SKM-1 (cell line): ENCODE data around the gene AFF2.
"Not testable (repeated sequence)": the region's sequence is repeated elsewhere in the genome, so short reads cannot be mapped to it uniquely, and the experiment has no call there.

Source experiments
- DNase-seq: peaks from one replicate; lab custom pipeline; 2025; ENCODE audit not compliant: unreplicated experiment; lab: John Stamatoyannopoulos, UW

The AFF2 gene

DNA sequence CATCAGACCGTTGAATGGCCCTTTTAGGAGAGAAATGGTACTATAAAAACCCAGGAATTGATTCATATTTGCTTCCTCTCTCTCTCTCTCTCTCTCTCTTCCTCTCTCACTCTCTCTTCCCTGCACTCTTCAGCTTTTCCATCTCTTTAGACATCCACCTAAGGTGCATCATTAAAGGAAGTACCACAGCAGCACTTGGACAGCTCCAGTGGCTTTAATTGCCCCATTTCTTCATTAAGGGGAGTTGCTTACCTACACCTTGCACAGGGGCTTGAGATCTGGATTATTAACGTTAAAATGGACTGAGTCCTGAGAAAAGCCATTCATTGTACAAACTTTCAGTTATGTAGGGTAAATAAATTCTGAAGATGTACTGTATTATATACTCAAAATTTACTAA lies 323.6 kb downstream of the AFF2 start:
- DNase-seq: no peak

DNA sequence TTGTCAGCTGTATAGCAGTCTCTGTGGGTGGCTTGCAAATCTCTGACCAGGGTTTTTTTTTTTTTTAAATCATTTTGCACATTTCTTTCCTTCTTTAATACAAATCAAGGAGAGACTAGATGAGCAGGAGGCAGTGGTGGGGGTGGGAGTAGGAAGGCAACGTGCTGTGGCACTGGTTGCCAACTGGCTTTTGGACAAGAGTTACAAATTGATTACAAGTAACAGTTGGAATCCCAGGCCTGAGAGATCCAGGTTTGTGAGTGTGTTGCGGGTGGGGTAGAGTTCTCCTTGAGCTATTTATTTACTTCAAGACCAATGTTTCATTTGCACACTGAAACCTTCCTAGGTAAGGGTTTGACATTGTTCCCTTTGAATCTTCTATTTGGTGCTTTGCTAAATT lies 325.3 kb downstream of the AFF2 start:
- DNase-seq: no peak

DNA sequence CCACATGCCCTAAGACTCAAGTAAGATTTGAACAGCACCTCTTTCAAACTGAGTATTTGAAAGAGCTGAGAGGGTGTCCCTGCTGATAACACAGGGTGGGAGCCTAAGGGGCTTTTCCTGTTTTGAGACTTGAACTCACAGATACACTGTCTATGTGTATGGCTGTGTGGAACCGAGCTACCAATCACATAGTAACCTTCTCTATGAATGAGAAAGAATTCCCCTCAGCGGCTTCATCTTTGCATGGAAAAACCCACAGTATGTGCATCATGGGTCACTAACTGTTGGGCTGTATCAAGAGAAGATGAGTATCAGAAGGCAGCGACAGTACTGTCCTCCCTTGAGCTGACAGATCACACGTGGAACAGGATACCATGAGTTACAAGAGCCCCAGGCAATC lies 336.3 kb downstream of the AFF2 start:
- no peak for DNase-seq

DNA sequence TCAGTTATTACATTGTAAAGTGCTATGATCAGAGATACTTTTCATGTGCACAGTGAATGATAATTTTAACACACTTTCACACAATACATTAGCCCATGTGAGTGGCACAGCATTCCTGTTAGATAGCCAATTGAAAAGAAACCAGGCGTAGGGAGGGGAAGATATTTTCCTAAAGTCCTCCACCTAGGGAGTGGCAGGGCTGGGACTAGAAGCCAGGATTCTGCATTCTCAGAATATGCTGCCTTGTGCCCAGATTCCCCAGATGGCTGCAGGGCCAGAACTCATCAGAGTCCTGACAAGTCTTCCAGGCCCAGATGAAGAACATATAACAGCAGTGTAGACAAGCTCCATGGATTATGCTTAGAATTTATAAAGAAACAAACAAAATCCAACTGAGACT lies 350.2 kb downstream of the AFF2 start:
- DNase-seq: no peak

DNA sequence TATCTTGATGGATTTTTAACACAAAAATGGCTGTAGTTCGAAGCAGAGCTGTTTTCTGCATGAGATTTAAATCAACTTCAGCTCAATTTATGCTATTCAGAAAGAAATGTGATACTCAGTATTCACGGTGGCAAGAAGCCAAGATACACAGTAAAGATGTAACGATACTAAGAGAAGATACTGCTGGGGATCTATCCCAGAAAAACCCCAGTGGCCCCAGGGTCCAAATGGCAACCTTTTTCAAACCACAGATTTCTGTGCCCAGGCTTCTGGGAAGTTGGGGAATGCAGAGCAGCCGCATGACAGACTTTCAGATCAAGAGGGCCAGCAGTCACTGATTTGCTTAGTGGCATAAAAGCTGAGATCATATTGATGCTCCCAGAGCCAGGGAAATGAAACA lies 353.9 kb downstream of the AFF2 start:
- DNase-seq: no peak

DNA sequence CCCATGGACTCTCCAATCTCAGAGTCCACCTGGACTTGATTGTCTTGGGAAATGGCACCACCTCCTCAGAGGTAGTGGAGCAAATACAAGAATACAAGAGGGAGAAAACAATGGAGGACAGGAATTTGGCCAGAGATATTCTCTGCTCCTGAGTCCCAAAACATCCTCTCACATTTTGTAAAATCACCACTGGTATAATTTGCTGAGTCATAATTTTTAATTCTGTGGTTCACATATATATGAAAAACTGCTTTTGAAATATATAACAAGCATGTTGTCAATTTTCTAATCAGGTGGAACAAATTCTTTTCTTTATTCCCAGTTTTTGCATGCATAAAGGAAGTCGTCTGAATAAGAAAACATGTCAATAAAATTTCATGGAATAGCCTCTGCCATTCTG lies 356.1 kb downstream of the AFF2 start:
- DNase-seq: no peak

DNA sequence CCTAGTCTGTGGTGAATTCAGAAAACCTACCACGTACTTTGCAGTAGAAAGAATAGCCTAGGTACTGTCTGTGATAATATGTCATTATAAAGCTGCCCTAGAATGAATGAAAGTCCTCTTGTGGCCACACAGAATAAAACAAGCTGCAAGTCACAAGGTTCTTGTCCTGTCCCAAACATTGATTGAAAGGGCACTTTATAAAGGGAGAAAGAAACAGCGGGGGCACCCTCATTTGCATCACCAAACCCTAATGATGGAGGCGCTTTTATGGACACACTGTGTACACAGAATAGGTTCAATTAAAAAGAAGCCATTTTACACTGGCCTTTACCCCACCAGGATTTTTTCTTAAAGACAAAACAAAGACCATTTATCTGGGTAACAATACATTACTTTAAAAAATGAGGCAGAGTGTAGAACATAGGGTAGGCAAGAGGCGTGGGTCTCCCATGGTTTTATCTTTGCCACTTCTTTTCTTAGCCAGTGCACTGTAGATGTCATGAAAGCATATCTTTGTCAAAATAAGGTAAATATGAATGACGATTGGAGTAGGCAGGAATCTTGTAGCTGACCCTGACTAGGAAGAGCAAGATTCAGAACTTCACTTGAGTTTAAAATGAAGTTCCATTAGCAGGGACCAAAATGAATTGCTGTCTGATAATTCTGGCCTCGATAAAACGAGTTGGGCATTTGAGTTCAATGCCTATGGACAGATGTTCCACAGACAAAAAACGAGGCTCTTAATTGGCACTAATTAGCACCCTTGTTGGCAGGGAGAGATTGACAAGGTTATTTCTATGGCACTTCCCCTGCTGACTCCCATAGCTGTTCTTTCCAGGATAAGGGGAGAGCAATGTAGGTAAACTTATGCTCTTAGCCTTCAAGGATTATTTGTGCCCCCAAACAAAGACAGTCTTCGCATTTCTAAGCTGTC lies 365.1 kb downstream of the AFF2 start:
- DNase-seq: no peak

DNA sequence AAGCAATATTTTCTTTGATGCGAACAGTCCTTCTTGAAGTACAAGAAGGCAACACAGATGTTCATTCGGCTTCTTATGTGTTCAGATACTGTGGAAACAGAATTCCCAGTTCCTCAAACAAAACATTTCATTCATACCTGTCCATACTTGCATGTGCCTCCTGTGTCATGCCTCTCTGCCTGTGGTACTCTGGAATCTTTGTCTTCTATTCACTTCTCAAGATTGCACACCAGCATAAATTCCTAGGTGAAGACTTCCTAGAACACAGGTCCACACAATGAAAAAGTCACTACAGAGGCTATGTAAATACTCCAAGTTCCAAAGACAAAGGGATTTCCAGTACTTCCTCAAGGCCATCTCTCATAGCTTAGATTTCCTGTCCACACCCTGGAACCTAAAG lies 367.2 kb downstream of the AFF2 start:
- no peak for DNase-seq

DNA sequence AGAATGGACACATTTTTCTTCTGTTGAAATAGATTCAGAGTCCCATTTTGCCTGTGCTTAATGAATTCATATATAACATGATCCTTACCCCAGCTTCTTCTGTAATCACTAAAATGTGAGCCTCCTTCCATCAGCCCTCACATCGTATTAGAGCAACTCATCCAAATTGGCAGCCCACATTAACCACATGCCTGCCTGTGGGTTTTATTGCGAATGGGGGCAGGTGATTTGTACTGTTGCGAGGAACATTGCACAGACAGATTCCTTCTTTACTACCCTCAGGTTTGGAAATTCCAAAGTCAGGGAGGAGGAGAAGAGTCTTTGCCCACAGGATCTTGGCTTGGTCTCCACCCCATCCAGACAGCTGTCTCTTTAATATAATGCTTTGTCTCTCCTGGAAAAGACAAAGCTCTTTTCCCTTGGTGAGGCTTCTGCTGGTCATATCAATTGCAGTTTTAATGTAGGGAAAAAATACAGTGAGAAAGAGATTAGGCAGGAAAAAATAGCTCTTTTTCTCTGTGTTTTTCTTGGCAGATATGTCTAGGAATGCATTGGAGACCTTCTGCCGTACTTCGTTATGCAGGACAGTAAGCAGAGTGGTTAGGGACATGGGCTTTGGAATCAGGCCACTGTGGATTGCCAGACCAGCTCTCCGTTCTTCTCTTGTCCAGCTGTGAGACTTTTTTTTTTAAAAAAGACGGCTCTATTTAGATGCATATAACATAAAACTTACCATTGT lies 371.2 kb downstream of the AFF2 start:
- DNase-seq: no peak

DNA sequence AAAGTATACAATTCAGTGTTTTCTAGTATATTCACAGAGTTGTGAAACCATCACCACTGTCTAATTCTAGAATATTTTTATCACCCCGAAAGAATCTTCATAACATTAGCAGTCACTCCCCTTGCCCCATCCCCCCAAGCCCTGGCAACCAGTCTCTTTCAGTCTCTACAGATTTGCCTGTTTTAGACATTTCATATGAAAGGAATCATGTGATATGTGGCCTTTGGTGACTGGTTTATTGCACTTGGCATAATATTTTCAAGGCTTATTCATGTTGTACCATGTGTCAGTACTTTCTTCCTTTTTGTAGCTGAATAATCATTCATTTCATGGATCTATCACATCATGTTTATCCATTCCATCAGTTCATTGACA lies 371.7 kb downstream of the AFF2 start:
- DNase-seq: no peak

DNA sequence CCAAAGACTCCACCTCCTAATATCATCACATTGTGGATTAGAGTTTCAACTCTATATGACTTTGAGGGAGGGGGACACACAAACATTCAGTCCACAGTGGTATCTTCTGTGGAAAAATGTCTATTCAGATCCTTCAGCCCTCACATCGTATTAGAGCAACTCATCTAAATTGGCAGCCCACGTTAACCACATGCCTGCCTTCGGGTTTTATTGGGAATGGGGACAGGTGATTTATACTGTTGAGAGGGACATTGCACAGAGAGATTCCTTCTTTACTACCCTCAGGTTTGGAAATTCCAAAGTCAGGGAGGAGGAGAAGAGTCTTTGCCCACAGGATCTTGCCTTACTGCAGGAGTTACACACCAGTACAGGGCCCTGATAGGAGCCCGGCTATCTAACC lies 372.5 kb downstream of the AFF2 start:
- DNase-seq: no peak

DNA sequence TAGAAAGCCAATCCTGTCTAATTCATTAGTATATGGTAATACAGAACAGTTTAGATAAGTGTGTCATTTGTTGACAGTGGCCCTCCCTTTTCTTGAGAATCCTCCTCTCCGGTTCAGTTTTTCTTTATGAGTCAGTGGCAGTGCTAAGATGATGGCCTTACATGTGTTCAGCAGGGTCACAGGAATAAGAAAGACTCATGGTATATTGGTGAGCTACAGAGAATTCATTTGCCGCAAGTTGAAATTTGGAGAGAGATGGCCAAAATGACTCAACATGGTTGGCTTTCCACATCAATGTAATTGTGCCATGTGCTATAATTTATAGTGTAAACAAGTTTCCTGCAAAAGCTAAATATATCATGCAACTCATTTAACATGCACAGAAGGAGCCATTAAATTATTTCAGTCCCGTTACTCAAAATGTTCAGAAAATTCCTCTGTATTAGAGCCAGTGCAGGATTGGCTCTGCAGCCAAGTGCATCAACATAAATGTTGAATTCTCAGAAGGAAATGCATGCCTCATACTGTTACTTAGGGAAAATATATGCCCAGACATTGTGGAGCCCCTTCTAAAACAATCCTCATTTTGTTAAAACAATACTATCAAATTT lies 374.3 kb downstream of the AFF2 start:
- no peak for DNase-seq

DNA sequence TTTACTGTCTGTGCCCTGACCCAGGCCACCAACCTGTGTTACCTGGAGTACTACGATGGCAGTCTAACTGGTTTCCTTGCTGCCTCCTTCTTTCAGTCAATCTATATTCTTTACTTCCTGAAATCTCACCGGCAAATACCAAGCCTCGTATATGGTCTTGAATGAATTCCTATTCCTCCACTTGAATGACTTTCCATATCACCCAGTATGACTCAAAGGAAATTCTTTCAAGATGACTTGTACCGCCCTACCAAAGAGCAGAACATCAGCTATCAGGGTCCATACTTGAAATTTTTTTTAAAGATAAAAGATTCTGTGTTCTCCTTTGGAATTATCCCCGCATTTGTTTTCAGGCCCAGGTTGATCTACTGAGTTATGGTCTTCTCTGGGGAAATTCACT lies 378.0 kb downstream of the AFF2 start:
- no peak for DNase-seq

DNA sequence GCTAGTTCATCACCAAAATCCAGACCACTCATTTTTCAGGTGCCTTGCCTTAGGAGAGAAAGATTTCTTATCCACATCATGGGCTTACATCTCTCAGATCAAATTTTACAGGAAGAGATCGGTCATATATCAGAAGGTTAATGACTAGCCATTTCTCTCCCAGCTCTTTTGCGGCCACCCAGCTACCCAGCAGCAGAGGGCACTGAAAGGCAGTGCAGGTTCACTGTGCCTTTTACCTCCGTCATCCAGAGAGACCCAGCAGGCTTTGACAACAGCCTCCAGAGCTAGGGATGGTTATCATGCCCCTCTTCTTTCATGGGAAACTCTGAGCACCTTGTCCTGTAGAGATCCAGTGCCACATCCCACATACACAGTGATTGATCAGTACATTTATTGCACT lies 384.8 kb downstream of the AFF2 start:
- no peak for DNase-seq

DNA sequence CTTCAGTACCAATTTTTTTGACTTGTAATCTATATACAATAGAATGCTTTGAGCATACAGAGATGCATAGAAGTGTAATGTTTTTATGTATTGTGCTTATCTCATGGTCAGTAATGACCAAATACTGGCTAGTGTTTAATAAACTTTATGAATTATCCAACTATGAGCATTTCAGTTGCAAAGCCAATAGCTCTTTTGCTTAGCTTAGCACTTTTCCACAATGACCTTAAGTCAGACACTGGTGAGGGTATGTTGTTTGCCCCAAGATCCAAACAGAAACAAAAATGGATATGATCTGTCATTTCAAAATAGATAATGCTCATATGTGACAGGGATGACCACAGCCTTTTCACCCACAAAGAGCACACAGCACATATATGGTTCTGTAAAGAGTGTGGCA lies 393.0 kb downstream of the AFF2 start:
- DNase-seq: no peak

DNA sequence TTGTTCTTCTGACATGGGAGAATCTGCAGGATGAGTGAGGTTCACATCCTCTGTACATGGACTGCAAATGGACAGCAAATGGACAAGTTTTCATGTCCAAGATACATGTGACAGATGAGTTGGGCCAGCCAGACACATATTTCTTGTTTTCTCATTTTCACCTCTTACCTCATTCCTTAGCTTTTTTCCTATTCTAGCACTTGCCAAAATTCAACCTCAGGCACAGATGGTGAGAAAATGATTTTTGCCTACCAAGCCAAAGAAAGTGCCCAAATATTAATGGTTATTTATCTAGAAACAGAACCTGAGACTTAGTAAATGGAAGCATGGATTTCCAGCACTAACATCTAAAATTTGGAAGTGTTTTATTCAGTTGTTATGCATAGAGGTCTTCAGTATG lies 402.2 kb downstream of the AFF2 start:
- DNase-seq: no peak

DNA sequence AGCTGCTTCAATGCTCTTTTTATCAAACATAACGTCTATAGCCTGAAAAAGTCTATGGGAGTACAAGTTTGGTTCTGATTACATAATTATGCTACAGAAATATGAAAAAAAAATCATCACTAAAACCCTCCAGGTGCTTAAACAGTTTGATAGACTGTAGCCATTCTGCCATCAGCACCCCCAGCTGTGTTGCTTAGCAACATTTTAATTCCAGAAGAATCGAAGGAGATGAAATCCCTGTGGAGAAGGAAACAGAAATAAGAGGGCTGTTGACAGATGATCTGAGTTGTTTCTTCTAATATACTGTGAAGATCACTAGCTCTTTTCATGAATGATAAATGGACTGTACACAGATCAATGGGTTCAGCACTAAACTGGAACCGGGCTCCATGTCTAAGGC lies 402.8 kb downstream of the AFF2 start:
- no peak for DNase-seq

DNA sequence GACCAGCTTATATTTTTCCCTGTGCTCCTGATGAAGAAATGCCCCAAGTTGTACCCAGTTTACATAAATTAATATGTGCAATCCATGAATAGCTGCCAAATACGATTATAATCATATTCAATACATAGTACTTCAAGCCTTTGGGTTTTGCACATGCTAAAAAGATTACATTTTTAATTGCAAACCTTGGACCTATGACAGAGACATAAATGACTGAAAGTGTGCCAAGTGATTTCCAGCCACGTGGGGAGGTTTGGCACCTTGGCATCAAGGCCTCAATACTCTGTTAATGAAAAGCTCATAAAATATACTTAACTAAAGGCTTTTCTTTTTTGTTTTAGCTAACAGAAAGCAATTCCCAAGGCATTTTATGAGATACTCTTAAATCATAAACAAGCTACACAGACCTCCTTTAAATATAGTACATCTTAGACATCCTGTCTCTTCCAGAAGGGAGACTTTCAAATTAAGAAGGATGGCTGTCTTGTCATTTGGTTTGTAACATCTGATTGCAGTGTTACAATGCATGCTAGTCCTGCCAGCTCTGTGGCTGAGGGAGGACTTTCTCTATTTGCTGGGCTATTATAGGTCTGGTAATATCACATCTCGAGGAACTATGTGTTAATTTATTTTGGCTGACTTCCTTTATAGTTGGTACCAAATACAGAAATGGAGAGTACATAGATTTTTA lies 404.1 kb downstream of the AFF2 start:
- DNase-seq: no peak

DNA sequence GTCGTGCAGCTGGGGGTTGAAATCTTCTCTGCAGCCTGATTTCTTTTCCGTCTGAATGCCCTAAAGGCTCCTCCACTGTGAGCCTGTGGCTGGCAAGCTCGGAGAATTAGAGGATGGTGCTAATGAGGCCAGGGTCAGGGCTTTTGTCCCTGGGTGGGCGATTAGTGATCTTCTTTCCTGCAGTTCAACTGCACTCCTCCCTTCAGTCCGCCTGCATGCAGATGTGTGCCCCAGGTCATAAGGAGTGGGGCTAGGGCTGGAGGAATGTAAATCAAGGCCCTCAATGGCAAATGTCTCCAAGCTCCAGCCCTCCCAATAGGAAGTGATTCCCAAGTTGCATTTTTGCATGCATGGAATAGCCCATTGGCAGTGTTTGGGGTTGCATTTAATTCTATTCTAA lies 405.0 kb downstream of the AFF2 start:
- DNase-seq: no peak

DNA sequence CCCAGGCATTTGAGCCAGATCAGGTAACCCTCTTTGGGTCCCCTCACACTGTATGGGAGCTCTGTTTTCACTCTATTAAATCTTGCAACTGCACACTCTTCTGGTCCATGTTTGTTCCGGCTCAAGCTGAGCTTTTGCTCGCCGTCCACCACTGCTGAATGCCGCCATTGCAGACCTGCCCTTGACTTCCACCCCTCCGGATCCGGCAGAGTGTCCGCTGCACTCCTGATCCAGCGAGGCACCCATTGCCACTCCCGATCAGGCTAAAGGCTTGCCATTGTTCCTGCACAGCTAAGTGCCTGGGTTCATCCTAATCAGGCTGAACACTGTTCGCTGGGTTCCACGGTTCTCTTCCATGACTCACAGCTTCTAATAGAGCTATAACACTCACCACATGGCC lies 406.2 kb downstream of the AFF2 start:
- DNase-seq: not testable (repeated sequence)

DNA sequence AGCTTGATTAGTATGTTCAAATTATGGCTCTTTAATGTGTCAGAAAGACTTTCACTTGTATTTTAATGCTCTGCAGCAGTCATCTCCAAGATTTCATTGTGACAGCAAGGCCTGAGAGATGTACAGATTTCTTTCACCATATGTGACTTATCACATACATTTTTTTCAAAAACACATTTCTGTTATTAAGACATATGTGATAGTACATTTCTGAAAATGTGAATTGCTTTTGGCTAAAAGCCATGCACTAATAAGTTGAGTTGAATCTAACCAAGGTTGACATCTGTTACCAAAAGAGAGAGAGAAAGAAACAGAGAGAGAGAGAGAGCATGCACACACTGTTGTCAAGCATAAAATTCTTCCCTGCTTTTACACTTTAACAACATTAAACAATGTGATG lies 409.3 kb downstream of the AFF2 start:
- DNase-seq: no peak

DNA sequence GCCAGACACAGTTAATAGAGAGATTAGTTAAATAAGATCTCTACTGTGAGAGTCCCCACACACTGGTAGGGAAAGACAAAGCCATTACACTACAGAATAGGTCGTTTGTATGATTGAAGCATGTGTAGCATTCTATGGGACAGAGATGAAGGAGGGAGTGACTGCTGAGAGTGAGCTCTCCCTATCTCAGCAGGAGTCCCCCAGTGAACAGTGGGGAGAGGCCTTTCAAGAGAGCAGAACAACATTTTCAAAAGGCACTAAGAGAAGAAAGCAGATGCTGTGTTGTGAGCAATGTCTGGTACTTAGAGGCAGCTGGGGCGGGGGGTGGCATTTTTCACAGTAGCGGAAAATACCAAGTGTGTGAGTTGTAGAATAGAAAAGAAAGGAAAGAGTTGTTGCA lies 413.6 kb downstream of the AFF2 start:
- DNase-seq: no peak
